GM12878 (cell line): Measurements from ENCODE around the gene ERN1. TPM values are rescaled to one million over a fixed set of nuclear protein-coding genes. Genes with fewer than 3 reads are reported as not detected.
A peak's percentile ranks its signal among the peaks of the same experiment; 100 is the strongest.

Experiments used
- EED ChIP-seq: sonication (generic); IDR thresholded peaks from 2 replicates; pipeline ENCODE4 v1.6.1; 2016; ENCODE audit warnings: antibody characterized with exemption, low read depth
- ETV6 ChIP-seq, 2 experiments: fragments of 450-650 bp in 1 of 2; IDR thresholded peaks in 1 of 2; conservative IDR thresholded peaks in 1 of 2; 2 replicates each; pipeline ENCODE4 v1.6.1; 2014; ENCODE audit warnings: antibody characterized with exemption in 1 of 2, borderline replicate concordance in 1 of 2, low read depth in 1 of 2, mild to moderate bottlenecking in 1 of 2, moderate library complexity in 1 of 2
- FOXK2 ChIP-seq: fragments of 450-650 bp; IDR thresholded peaks from 2 replicates; pipeline ENCODE4 v1.6.1; 2017; ENCODE audit warnings: mild to moderate bottlenecking, moderate library complexity
- HDGF ChIP-seq: fragments of 450-650 bp; IDR thresholded peaks from 2 replicates; pipeline ENCODE4 v1.6.1; 2016; ENCODE audit warnings: antibody characterized with exemption
- IKZF1 ChIP-seq: fragments of 450-650 bp; conservative IDR thresholded peaks from 2 replicates; pipeline ENCODE4 v1.6.1; 2017; ENCODE audit warnings: antibody characterized with exemption, mild to moderate bottlenecking
- JUND ChIP-seq: IDR thresholded peaks from 2 replicates; pipeline ENCODE4 v1.6.1; 2012; ENCODE audit warnings: low read depth, mild to moderate bottlenecking, low read length, improper control_type of control experiment, moderate library complexity
- KAT2A ChIP-seq: conservative IDR thresholded peaks from 2 replicates; pipeline ENCODE4 v1.6.1; 2011; ENCODE audit warnings: low read depth, low read length; ENCODE audit not compliant: control insufficient read depth
- LARP7 ChIP-seq: fragments of 450-650 bp; IDR thresholded peaks from 2 replicates; pipeline ENCODE4 v1.6.1; 2017; ENCODE audit warnings: mild to moderate bottlenecking
- NBN ChIP-seq: fragments of 450-650 bp; IDR thresholded peaks from 2 replicates; pipeline ENCODE4 v1.6.1; 2016
- NR2C2 ChIP-seq: IDR thresholded peaks from 2 replicates; pipeline ENCODE4 v1.6.1; 2011; ENCODE audit warnings: borderline replicate concordance, low read depth; ENCODE audit not compliant: control insufficient read depth, insufficient read length
- NRF1 ChIP-seq: conservative IDR thresholded peaks from 2 replicates; pipeline ENCODE4 v1.6.1; 2011; ENCODE audit warnings: mild to moderate bottlenecking, low read depth, low read length, improper control_type of control experiment
- PBX3 ChIP-seq: IDR thresholded peaks from 2 replicates; pipeline ENCODE4 v1.6.1; 2011; ENCODE audit warnings: mild to moderate bottlenecking, low read depth, low read length, moderate library complexity; ENCODE audit not compliant: insufficient replicate concordance
- RAD21 ChIP-seq: IDR thresholded peaks from 2 replicates; pipeline ENCODE4 v1.6.1; 2011; ENCODE audit warnings: mild to moderate bottlenecking, low read depth, low read length, moderate library complexity; ENCODE audit not compliant: insufficient read depth
- STAT1 ChIP-seq: fragments of 450-650 bp; conservative IDR thresholded peaks from 2 replicates; pipeline ENCODE4 v1.6.1; 2014; ENCODE audit warnings: antibody characterized with exemption, mild to moderate bottlenecking
- TAF1 ChIP-seq: IDR thresholded peaks from 2 replicates; pipeline ENCODE4 v1.6.1; 2011; ENCODE audit warnings: mild to moderate bottlenecking, low read depth, low read length, borderline replicate concordance
- TCF3 ChIP-seq: IDR thresholded peaks from 2 replicates; pipeline ENCODE4 v1.6.1; 2012; ENCODE audit warnings: low read depth, mild to moderate bottlenecking, low read length, borderline replicate concordance; ENCODE audit not compliant: insufficient read depth
- USF2 ChIP-seq: IDR thresholded peaks from 2 replicates; pipeline ENCODE4 v1.6.1; 2011; ENCODE audit warnings: low read depth, low read length, improper control_type of control experiment, borderline replicate concordance
- ZNF217 ChIP-seq: fragments of 450-650 bp; IDR thresholded peaks from 2 replicates; pipeline ENCODE4 v1.6.1; 2017; ENCODE audit warnings: antibody characterized with exemption, mild to moderate bottlenecking
- polyA plus RNA-seq, 11 experiments: library from polyadenylated mRNA; depleted of rRNA in 4 of 11; unstranded in 6 of 11; stranded (reverse) in 5 of 11; fragments of >200 nt; fragmentation: Nextera tagmentation in 4 of 11; fragmentation: Illumina TruSeq in 1 of 11; extraction: Ambion mirVana in 4 of 11; extraction: Trizol in 1 of 11; gene quantifications; 1 replicate in 1 of 11; 2 replicates in 10 of 11; pipeline versions ENCODE4 v1.2.1 to v1.2.3, GENCODE V29; 2011 to 2016; ENCODE audit warnings: inconsistent platforms in 2 of 11, missing spikeins in 2 of 11, low read depth in 1 of 11
- total RNA-seq, 4 experiments: library from RNA; depleted of rRNA in 3 of 4; stranded (reverse); fragments of >200 nt in 3 of 4; fragmentation: Illumina TruSeq in 1 of 4; extraction: Trizol in 1 of 4; gene quantifications; 2 replicates each; pipeline versions ENCODE4 v1.2.1 to v1.2.3, GENCODE V29; 2013 to 2021
- TF ChIP-seq, protein P1 (sequence below): fragments of 150-350 bp; IDR thresholded peaks from 2 replicates; pipeline ENCODE4 v1.6.1; 2016; ENCODE audit warnings: low read depth, low read length
- TF ChIP-seq, protein P2 (sequence below): fragments of 450-650 bp; formaldehyde crosslinking; IDR thresholded peaks from 2 replicates; pipeline ENCODE4 v1.5.0; 2022; ENCODE audit warnings: mild to moderate bottlenecking, missing genetic modification characterization

ERN1 gene
- total and polyA plus RNA-seq, 10 of the 15 experiments (the other 5 are each of a cell fraction or from before 2014, with no cell fraction given): 2.6 to 19.2 (median 7.6) TPM

DNA sequence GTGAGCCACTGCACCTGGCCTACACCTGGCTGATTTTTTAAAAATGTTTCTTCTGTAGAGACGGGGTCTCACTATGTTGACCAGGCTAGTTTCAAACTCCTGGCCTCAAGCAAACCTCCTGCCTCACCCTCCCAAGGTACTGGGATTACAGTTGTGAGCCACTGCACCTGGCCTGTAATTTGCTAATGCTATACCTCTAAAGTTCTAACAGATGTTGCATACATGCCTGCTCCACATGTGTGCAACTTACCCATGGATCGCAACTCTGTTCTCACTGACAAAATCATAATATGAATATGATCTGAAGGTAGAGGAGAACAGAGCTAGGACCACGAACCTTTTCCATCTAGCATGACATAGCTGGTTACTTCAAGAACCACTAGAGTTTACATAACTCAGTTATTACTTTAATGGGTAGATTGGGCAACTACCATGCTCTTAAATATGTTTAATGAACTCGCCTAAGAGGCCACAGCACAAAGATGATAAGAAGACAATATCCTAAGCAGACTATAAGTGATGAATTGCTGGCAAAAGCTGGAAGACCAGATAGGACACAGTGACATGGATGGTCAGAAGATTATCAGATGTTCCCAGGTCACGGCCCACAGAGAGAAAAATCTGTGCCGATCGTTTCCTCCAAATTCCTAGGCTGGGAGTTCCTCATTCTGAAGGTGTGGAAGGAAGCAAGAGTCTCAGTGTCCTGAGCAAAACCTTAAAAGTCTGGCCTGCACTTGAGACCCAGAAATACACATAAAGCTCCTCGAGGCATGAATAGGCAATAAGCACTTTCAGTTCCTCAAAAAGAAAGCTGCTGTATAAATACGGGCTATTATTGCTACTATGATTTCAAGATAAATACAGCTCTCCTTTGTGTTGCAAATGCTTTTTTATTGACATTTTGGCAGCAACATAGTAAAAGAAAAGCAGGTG, 55.9 kb downstream of the ERN1 start (continued):
- TF ChIP-seq, protein P1, sequence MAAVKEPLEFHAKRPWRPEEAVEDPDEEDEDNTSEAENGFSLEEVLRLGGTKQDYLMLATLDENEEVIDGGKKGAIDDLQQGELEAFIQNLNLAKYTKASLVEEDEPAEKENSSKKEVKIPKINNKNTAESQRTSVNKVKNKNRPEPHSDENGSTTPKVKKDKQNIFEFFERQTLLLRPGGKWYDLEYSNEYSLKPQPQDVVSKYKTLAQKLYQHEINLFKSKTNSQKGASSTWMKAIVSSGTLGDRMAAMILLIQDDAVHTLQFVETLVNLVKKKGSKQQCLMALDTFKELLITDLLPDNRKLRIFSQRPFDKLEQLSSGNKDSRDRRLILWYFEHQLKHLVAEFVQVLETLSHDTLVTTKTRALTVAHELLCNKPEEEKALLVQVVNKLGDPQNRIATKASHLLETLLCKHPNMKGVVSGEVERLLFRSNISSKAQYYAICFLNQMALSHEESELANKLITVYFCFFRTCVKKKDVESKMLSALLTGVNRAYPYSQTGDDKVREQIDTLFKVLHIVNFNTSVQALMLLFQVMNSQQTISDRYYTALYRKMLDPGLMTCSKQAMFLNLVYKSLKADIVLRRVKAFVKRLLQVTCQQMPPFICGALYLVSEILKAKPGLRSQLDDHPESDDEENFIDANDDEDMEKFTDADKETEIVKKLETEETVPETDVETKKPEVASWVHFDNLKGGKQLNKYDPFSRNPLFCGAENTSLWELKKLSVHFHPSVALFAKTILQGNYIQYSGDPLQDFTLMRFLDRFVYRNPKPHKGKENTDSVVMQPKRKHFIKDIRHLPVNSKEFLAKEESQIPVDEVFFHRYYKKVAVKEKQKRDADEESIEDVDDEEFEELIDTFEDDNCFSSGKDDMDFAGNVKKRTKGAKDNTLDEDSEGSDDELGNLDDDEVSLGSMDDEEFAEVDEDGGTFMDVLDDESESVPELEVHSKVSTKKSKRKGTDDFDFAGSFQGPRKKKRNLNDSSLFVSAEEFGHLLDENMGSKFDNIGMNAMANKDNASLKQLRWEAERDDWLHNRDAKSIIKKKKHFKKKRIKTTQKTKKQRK: no peak
- TF ChIP-seq ETV6 (conservative IDR thresholded peaks at IDR 0.05 in 1 of 2, IDR thresholded peaks at IDR 0.05 in 1 of 2; ENCODE audit: borderline replicate concordance in 1 of 2, low read depth in 1 of 2) (peak in 1 of 2 experiments; percentile 75; a peak in 1 of 4 replicates), USF2 (no peak), NR2C2 (no peak), HDGF (no peak), RAD21 (no peak; the same call in 1 of the 2 replicates), NBN (0 out of 2 replicates have a peak, but pooled peaks have one; percentile 49), EED (peak; percentile 84), ZNF217 (no peak), STAT1 (no peak), PBX3 (no peak), LARP7 (no peak), FOXK2 (no peak), KAT2A (no peak), TCF3 (no peak), TAF1 (no peak), IKZF1 (peak; percentile 76), NRF1 (no peak), JUND (no peak)
- TF ChIP-seq, protein P2, sequence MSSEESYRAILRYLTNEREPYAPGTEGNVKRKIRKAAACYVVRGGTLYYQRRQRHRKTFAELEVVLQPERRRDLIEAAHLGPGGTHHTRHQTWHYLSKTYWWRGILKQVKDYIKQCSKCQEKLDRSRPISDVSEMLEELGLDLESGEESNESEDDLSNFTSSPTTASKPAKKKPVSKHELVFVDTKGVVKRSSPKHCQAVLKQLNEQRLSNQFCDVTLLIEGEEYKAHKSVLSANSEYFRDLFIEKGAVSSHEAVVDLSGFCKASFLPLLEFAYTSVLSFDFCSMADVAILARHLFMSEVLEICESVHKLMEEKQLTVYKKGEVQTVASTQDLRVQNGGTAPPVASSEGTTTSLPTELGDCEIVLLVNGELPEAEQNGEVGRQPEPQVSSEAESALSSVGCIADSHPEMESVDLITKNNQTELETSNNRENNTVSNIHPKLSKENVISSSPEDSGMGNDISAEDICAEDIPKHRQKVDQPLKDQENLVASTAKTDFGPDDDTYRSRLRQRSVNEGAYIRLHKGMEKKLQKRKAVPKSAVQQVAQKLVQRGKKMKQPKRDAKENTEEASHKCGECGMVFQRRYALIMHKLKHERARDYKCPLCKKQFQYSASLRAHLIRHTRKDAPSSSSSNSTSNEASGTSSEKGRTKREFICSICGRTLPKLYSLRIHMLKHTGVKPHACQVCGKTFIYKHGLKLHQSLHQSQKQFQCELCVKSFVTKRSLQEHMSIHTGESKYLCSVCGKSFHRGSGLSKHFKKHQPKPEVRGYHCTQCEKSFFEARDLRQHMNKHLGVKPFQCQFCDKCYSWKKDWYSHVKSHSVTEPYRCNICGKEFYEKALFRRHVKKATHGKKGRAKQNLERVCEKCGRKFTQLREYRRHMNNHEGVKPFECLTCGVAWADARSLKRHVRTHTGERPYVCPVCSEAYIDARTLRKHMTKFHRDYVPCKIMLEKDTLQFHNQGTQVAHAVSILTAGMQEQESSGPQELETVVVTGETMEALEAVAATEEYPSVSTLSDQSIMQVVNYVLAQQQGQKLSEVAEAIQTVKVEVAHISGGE (CRISPR knock-in tag): no peak
